GM12878 (cell line): Measurements from ENCODE around the gene LYL1. TPM values are rescaled to one million over a fixed set of nuclear protein-coding genes. Genes with fewer than 3 reads are reported as not detected.

ENCODE experiments used
- BACH1 ChIP-seq: fragments of 450-650 bp; IDR thresholded peaks from 2 replicates; pipeline ENCODE4 v1.6.1; 2017; ENCODE audit warnings: mild to moderate bottlenecking, borderline replicate concordance
- CBX5 ChIP-seq: sonication (generic); IDR thresholded peaks from 2 replicates; pipeline ENCODE4 v1.6.1; 2016; ENCODE audit warnings: low read depth, moderate library complexity, mild to moderate bottlenecking, inconsistent platforms
- EZH2 ChIP-seq: IDR thresholded peaks from 2 replicates; pipeline ENCODE4 v1.6.1; 2012; ENCODE audit warnings: low read depth, mild to moderate bottlenecking, control low read depth, inconsistent platforms, low read length, borderline replicate concordance; ENCODE audit not compliant: control insufficient read depth
- GABPA ChIP-seq: IDR thresholded peaks from 2 replicates; pipeline ENCODE4 v1.6.1; 2014; ENCODE audit warnings: antibody characterized with exemption, low read depth, mild to moderate bottlenecking, inconsistent platforms
- POLR2A ChIP-seq: IDR thresholded peaks from 2 replicates; pipeline ENCODE4 v1.6.1; 2011; ENCODE audit warnings: low read depth, mild to moderate bottlenecking, low read length
- RAD21 ChIP-seq: IDR thresholded peaks from 2 replicates; pipeline ENCODE4 v1.6.1; 2011; ENCODE audit warnings: mild to moderate bottlenecking, low read depth, low read length, moderate library complexity; ENCODE audit not compliant: insufficient read depth
- SMC3 ChIP-seq: IDR thresholded peaks from 2 replicates; pipeline ENCODE4 v1.6.1; 2011; ENCODE audit warnings: low read length, improper control_type of control experiment, borderline replicate concordance
- SPI1 ChIP-seq: IDR thresholded peaks from 2 replicates; pipeline ENCODE4 v1.6.1; 2011; ENCODE audit warnings: low read depth, mild to moderate bottlenecking, low read length, moderate library complexity, borderline replicate concordance; ENCODE audit not compliant: insufficient read depth
- TAF1 ChIP-seq: IDR thresholded peaks from 2 replicates; pipeline ENCODE4 v1.6.1; 2011; ENCODE audit warnings: mild to moderate bottlenecking, low read depth, low read length, borderline replicate concordance
- TBL1XR1 ChIP-seq: IDR thresholded peaks from 2 replicates; pipeline ENCODE4 v1.6.1; 2012; ENCODE audit warnings: low read depth, low read length, improper control_type of control experiment
- TCF12 ChIP-seq: IDR thresholded peaks from 2 replicates; pipeline ENCODE4 v1.6.1; 2011; ENCODE audit warnings: low read depth, mild to moderate bottlenecking, low read length
- TCF3 ChIP-seq: IDR thresholded peaks from 2 replicates; pipeline ENCODE4 v1.6.1; 2012; ENCODE audit warnings: low read depth, mild to moderate bottlenecking, low read length, borderline replicate concordance; ENCODE audit not compliant: insufficient read depth
- polyA plus RNA-seq, 11 experiments: library from polyadenylated mRNA; depleted of rRNA in 4 of 11; unstranded in 6 of 11; stranded (reverse) in 5 of 11; fragments of >200 nt; fragmentation: Nextera tagmentation in 4 of 11; fragmentation: Illumina TruSeq in 1 of 11; extraction: Ambion mirVana in 4 of 11; extraction: Trizol in 1 of 11; gene quantifications; 1 replicate in 1 of 11; 2 replicates in 10 of 11; pipeline versions ENCODE4 v1.2.1 to v1.2.3, GENCODE V29; 2011 to 2016; ENCODE audit warnings: inconsistent platforms in 2 of 11, missing spikeins in 2 of 11, low read depth in 1 of 11
- total RNA-seq, 4 experiments: library from RNA; depleted of rRNA in 3 of 4; stranded (reverse); fragments of >200 nt in 3 of 4; fragmentation: Illumina TruSeq in 1 of 4; extraction: Trizol in 1 of 4; gene quantifications; 2 replicates each; pipeline versions ENCODE4 v1.2.1 to v1.2.3, GENCODE V29; 2013 to 2021
- TF ChIP-seq, protein P1 (sequence below): fragments of 450-650 bp; IDR thresholded peaks from 2 replicates; pipeline ENCODE4 v1.6.1; 2017; ENCODE audit warnings: mild to moderate bottlenecking, moderate library complexity
- TF ChIP-seq, protein P2 (sequence below): fragments of 450-650 bp; IDR thresholded peaks from 2 replicates; pipeline ENCODE4 v1.6.1; 2016; ENCODE audit warnings: mild to moderate bottlenecking, moderate library complexity, borderline replicate concordance
- TF ChIP-seq, protein P3 (sequence below): fragments of 450-650 bp; conservative IDR thresholded peaks from 2 replicates; pipeline ENCODE4 v1.6.1; 2017; ENCODE audit warnings: mild to moderate bottlenecking, moderate library complexity
- TF ChIP-seq, protein P4 (sequence below): fragments of 150-350 bp; IDR thresholded peaks from 2 replicates; pipeline ENCODE4 v1.6.1; 2016; ENCODE audit warnings: low read depth, low read length

Gene LYL1
- total and polyA plus RNA-seq, 10 of the 15 experiments (the other 5 are each of a cell fraction or from before 2014, with no cell fraction given) = 0.10 to 34.8 (median 4.4) TPM

- TF ChIP-seq, protein P1, sequence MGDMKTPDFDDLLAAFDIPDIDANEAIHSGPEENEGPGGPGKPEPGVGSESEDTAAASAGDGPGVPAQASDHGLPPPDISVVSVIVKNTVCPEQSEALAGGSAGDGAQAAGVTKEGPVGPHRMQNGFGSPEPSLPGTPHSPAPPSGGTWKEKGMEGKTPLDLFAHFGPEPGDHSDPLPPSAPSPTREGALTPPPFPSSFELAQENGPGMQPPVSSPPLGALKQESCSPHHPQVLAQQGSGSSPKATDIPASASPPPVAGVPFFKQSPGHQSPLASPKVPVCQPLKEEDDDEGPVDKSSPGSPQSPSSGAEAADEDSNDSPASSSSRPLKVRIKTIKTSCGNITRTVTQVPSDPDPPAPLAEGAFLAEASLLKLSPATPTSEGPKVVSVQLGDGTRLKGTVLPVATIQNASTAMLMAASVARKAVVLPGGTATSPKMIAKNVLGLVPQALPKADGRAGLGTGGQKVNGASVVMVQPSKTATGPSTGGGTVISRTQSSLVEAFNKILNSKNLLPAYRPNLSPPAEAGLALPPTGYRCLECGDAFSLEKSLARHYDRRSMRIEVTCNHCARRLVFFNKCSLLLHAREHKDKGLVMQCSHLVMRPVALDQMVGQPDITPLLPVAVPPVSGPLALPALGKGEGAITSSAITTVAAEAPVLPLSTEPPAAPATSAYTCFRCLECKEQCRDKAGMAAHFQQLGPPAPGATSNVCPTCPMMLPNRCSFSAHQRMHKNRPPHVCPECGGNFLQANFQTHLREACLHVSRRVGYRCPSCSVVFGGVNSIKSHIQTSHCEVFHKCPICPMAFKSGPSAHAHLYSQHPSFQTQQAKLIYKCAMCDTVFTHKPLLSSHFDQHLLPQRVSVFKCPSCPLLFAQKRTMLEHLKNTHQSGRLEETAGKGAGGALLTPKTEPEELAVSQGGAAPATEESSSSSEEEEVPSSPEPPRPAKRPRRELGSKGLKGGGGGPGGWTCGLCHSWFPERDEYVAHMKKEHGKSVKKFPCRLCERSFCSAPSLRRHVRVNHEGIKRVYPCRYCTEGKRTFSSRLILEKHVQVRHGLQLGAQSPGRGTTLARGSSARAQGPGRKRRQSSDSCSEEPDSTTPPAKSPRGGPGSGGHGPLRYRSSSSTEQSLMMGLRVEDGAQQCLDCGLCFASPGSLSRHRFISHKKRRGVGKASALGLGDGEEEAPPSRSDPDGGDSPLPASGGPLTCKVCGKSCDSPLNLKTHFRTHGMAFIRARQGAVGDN = no peak
- TF ChIP-seq TCF3 (no peak), EZH2 (no peak), SMC3 (peak; percentile 88), CBX5 (no peak), BACH1 (no peak), TBL1XR1 (no peak), GABPA (no peak), SPI1 (no peak), TAF1 (no peak), POLR2A (no peak), TCF12 (no peak), RAD21 (peak; percentile 95)
- TF ChIP-seq, protein P2, sequence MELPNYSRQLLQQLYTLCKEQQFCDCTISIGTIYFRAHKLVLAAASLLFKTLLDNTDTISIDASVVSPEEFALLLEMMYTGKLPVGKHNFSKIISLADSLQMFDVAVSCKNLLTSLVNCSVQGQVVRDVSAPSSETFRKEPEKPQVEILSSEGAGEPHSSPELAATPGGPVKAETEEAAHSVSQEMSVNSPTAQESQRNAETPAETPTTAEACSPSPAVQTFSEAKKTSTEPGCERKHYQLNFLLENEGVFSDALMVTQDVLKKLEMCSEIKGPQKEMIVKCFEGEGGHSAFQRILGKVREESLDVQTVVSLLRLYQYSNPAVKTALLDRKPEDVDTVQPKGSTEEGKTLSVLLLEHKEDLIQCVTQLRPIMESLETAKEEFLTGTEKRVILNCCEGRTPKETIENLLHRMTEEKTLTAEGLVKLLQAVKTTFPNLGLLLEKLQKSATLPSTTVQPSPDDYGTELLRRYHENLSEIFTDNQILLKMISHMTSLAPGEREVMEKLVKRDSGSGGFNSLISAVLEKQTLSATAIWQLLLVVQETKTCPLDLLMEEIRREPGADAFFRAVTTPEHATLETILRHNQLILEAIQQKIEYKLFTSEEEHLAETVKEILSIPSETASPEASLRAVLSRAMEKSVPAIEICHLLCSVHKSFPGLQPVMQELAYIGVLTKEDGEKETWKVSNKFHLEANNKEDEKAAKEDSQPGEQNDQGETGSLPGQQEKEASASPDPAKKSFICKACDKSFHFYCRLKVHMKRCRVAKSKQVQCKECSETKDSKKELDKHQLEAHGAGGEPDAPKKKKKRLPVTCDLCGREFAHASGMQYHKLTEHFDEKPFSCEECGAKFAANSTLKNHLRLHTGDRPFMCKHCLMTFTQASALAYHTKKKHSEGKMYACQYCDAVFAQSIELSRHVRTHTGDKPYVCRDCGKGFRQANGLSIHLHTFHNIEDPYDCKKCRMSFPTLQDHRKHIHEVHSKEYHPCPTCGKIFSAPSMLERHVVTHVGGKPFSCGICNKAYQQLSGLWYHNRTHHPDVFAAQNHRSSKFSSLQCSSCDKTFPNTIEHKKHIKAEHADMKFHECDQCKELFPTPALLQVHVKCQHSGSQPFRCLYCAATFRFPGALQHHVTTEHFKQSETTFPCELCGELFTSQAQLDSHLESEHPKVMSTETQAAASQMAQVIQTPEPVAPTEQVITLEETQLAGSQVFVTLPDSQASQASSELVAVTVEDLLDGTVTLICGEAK = no peak
- TF ChIP-seq, protein P3, sequence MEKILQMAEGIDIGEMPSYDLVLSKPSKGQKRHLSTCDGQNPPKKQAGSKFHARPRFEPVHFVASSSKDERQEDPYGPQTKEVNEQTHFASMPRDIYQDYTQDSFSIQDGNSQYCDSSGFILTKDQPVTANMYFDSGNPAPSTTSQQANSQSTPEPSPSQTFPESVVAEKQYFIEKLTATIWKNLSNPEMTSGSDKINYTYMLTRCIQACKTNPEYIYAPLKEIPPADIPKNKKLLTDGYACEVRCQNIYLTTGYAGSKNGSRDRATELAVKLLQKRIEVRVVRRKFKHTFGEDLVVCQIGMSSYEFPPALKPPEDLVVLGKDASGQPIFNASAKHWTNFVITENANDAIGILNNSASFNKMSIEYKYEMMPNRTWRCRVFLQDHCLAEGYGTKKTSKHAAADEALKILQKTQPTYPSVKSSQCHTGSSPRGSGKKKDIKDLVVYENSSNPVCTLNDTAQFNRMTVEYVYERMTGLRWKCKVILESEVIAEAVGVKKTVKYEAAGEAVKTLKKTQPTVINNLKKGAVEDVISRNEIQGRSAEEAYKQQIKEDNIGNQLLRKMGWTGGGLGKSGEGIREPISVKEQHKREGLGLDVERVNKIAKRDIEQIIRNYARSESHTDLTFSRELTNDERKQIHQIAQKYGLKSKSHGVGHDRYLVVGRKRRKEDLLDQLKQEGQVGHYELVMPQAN = no peak
- TF ChIP-seq, protein P4, sequence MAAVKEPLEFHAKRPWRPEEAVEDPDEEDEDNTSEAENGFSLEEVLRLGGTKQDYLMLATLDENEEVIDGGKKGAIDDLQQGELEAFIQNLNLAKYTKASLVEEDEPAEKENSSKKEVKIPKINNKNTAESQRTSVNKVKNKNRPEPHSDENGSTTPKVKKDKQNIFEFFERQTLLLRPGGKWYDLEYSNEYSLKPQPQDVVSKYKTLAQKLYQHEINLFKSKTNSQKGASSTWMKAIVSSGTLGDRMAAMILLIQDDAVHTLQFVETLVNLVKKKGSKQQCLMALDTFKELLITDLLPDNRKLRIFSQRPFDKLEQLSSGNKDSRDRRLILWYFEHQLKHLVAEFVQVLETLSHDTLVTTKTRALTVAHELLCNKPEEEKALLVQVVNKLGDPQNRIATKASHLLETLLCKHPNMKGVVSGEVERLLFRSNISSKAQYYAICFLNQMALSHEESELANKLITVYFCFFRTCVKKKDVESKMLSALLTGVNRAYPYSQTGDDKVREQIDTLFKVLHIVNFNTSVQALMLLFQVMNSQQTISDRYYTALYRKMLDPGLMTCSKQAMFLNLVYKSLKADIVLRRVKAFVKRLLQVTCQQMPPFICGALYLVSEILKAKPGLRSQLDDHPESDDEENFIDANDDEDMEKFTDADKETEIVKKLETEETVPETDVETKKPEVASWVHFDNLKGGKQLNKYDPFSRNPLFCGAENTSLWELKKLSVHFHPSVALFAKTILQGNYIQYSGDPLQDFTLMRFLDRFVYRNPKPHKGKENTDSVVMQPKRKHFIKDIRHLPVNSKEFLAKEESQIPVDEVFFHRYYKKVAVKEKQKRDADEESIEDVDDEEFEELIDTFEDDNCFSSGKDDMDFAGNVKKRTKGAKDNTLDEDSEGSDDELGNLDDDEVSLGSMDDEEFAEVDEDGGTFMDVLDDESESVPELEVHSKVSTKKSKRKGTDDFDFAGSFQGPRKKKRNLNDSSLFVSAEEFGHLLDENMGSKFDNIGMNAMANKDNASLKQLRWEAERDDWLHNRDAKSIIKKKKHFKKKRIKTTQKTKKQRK = no peak
Observed at GRCh38 chr19:13093407-13094105, 9.1 kb downstream of the LYL1 start (continued).
